Suprapubic skin (tissue), 4 donors: ENCODE measurements around the gene C2.

ENCODE experiments used
- EP300 ChIP-seq: sonication (generic); formaldehyde crosslinking; IDR thresholded peaks from one replicate; pipeline ENCODE4 v1.6.1; 2017; ENCODE audit warnings: antibody characterized with exemption
- POLR2A ChIP-seq, 2 donors: fragments of 450-650 bp; IDR thresholded peaks; one replicate each; pipeline ENCODE4 v1.6.1; 2017; ENCODE audit warnings: antibody characterized with exemption in 2 of 2, mild to moderate bottlenecking in 2 of 2, moderate library complexity in 2 of 2
- POLR2AphosphoS5 ChIP-seq, 3 donors: sonication (generic); formaldehyde crosslinking; IDR thresholded peaks; one replicate each; pipeline ENCODE4 v1.6.1; 2017; ENCODE audit warnings: antibody characterized with exemption in 3 of 3
- TF ChIP-seq, protein P1 (sequence below), 2 donors: fragments of 200-600 bp in 1 of 2; fragments of 450-650 bp in 1 of 2; sonication (generic) in 1 of 2; IDR thresholded peaks; one replicate each; pipeline ENCODE4 v1.5.1; 2016 to 2019; ENCODE audit warnings: antibody characterized with exemption in 2 of 2, mild to moderate bottlenecking in 1 of 2, moderate library complexity in 1 of 2

DNA sequence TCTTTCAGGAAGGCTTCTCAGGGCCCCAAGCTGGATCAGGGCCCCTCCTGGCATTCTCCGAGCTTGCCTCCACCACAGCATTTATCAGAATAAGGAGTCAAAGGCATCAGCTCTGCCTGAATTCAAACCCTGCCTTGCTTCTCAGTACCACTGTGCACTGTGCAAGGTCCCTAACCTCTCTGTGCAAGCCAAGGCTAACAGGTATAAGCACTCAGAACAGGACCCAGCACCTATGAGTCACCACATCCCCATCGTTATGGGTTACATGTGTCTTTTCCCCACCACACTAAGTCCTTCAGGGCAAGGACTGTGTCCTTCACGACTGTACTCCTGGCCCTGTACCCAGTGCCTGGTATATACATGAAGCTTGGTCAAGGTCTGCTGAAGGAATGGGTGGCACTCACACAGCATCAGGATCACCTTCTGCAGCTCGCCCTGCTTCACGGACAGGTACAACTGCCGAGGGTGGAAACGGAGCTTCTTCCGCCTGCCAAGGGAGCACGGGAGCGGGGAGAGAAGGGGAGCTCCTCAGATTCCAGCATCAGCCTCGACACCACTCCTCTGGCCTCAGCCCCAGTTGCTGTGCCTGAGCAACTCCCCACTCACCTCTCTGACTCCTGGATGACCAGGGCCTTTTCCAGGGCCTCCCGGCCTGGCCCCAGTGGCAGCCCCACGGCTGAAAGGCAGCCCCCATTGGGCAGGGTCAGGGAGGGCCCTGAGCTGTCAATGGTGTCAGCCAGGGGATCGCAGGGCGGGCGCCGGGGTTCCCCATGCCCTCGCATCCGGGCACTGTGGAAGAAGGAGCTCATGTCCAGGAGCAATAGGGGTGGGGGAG, 40.1 kb upstream of the C2 start:
- TF ChIP-seq, protein P1, sequence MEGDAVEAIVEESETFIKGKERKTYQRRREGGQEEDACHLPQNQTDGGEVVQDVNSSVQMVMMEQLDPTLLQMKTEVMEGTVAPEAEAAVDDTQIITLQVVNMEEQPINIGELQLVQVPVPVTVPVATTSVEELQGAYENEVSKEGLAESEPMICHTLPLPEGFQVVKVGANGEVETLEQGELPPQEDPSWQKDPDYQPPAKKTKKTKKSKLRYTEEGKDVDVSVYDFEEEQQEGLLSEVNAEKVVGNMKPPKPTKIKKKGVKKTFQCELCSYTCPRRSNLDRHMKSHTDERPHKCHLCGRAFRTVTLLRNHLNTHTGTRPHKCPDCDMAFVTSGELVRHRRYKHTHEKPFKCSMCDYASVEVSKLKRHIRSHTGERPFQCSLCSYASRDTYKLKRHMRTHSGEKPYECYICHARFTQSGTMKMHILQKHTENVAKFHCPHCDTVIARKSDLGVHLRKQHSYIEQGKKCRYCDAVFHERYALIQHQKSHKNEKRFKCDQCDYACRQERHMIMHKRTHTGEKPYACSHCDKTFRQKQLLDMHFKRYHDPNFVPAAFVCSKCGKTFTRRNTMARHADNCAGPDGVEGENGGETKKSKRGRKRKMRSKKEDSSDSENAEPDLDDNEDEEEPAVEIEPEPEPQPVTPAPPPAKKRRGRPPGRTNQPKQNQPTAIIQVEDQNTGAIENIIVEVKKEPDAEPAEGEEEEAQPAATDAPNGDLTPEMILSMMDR (IDR thresholded peaks at IDR 0.05), result no peak
- TF ChIP-seq POLR2A (IDR thresholded peaks at IDR 0.05) (no peak), EP300 (no peak), POLR2AphosphoS5 (IDR thresholded peaks at IDR 0.05) (no peak)
